HCT116 (cell line): Measurements from ENCODE around the gene EMP1. TPM values are rescaled to one million over a fixed set of nuclear protein-coding genes. Genes with fewer than 3 reads are reported as not detected.

Source experiments
- ATAC-seq: fragments of 200-7000 bp; cut with Tn5 transposase; 2 replicates; pipeline ENCODE4 v1.9.1; 2020; ENCODE audit warnings: mild to moderate bottlenecking, moderate library complexity
- BruUV-seq: library from RNA; stranded (reverse); fragments of 400-500 nt; replicated peaks from 2 replicates; lab custom pipeline; 2021; lab: Mats Ljungman, UMichigan
- CTCF ChIA-PET: fragments of 300-600 bp; sonication (Branson Sonifier 250); formaldehyde crosslinking; loops from one replicate; lab custom pipeline; 2021; ENCODE audit warnings: antibody characterized with exemption; lab: Charles Lee
- POLR2A ChIA-PET: fragments of 300-600, 350-600 bp; sonication (Branson Sonifier 250); formaldehyde crosslinking; loops from one replicate; lab custom pipeline; 2021; ENCODE audit warnings: antibody characterized with exemption; lab: Charles Lee
- RAD21 ChIA-PET, 2 experiments: fragments of 300-600 bp; sonication (Branson Sonifier 250); formaldehyde crosslinking; loops; one replicate each; lab custom pipeline; 2023; ENCODE audit warnings: low total read pairs in 2 of 2; ENCODE audit not compliant: uncharacterized antibody in 2 of 2, unreplicated experiment in 2 of 2, low non-redundant PET in 1 of 2; lab: Charles Lee
- DNase-seq: peaks from one replicate; pipeline ENCODE4 v3.0.0-alpha.2; 2010; ENCODE audit warnings: low read depth, low spot score
- H2AFZ ChIP-seq: fragments of 200-600 bp; shearing (Covaris generic), sonication (generic); 2 replicates; pipeline ENCODE4 v1.6.1; 2017; ENCODE audit warnings: low read depth, mixed run types, mixed read lengths, antibody characterized with exemption, low read length; ENCODE audit not compliant: poor library complexity, severe bottlenecking
- H3K27ac ChIP-seq: 2 replicates; pipeline ENCODE4 v1.5.1; 2012; ENCODE audit warnings: low read depth, low read length
- H3K27me3 ChIP-seq: fragments of 200-600 bp; sonication (generic); 2 replicates; pipeline ENCODE4 v1.6.1; 2016; ENCODE audit warnings: mixed run types, low read length, mixed read lengths; ENCODE audit not compliant: insufficient read depth
- H3K36me3 ChIP-seq, 2 experiments: fragments of 200-500 bp in 1 of 2; fragments of 200-600 bp in 1 of 2; sonication (Bioruptor generic) in 1 of 2; sonication (generic) in 1 of 2; 2 replicates each; pipeline versions ENCODE4 v1.5.1 to v1.6.1; 2014 to 2016; ENCODE audit warnings: low read length in 2 of 2, inconsistent platforms in 1 of 2, mixed read lengths in 1 of 2, mixed run types in 1 of 2; ENCODE audit not compliant: insufficient read depth in 2 of 2, control insufficient read depth in 1 of 2
- H3K4me1 ChIP-seq, 2 experiments: fragments of 200-600 bp in 1 of 2; sonication (generic) in 1 of 2; 2 replicates each; pipeline versions ENCODE4 v1.5.1 to v1.6.1; 2012 to 2017; ENCODE audit warnings: low read length in 2 of 2, inconsistent platforms in 1 of 2, mild to moderate bottlenecking in 1 of 2, mixed read lengths in 1 of 2, mixed run types in 1 of 2, moderate library complexity in 1 of 2; ENCODE audit not compliant: insufficient read depth in 2 of 2, control insufficient read depth in 1 of 2
- H3K4me2 ChIP-seq: fragments of 200-600 bp; sonication (generic); 2 replicates; pipeline ENCODE4 v1.6.1; 2017; ENCODE audit warnings: mixed run types, low read length, mixed read lengths
- H3K4me3 ChIP-seq, 2 experiments: fragments of 200-600 bp in 1 of 2; sonication (generic) in 1 of 2; replicated peaks in 1 of 2; 2 replicates each; pipeline ENCODE4 v1.5.1; 2011 to 2016; ENCODE audit warnings: low read length in 2 of 2, control low read depth in 1 of 2, low read depth in 1 of 2, mild to moderate bottlenecking in 1 of 2, mixed read lengths in 1 of 2, mixed run types in 1 of 2
- H3K79me2 ChIP-seq: fragments of 200-600 bp; sonication (generic); 2 replicates; pipeline ENCODE4 v1.6.1; 2017; ENCODE audit warnings: mild to moderate bottlenecking, mixed run types, low read length, moderate library complexity, mixed read lengths; ENCODE audit not compliant: insufficient read depth
- H3K9ac ChIP-seq: fragments of 200-600 bp; sonication (generic); 2 replicates; pipeline ENCODE4 v1.6.1; 2016; ENCODE audit warnings: low read length, mixed read lengths
- H3K9me2 ChIP-seq: fragments of 200-600 bp; sonication (generic), shearing (Covaris generic); 2 replicates; pipeline ENCODE4 v1.6.1; 2017; ENCODE audit warnings: mixed run types, mild to moderate bottlenecking, moderate library complexity; ENCODE audit not compliant: insufficient read depth
- H3K9me3 ChIP-seq, 2 experiments: fragments of 200-500 bp in 1 of 2; fragments of 200-600 bp in 1 of 2; sonication (Bioruptor generic) in 1 of 2; sonication (generic) in 1 of 2; 2 replicates each; pipeline ENCODE4 v1.6.1; 2014 to 2017; ENCODE audit warnings: low read length in 2 of 2, mixed read lengths in 2 of 2, inconsistent platforms in 1 of 2, low read depth in 1 of 2, mild to moderate bottlenecking in 1 of 2, mixed run types in 1 of 2, moderate library complexity in 1 of 2; ENCODE audit not compliant: control insufficient read depth in 1 of 2, insufficient read depth in 1 of 2
- H4K20me1 ChIP-seq: fragments of 200-600 bp; sonication (generic), shearing (Covaris generic); 2 replicates; pipeline ENCODE4 v1.6.1; 2017; ENCODE audit warnings: mixed run types, mild to moderate bottlenecking, moderate library complexity; ENCODE audit not compliant: insufficient read depth
- ATF3 ChIP-seq: IDR thresholded peaks from 2 replicates; pipeline ENCODE4 v1.6.1; 2012
- CBX3 ChIP-seq: IDR thresholded peaks from 2 replicates; pipeline ENCODE4 v1.6.1; 2012; ENCODE audit warnings: low read depth
- CEBPB ChIP-seq: IDR thresholded peaks from 2 replicates; pipeline ENCODE4 v1.6.1; 2012; ENCODE audit warnings: low read depth
- CTCF ChIP-seq, 3 experiments: fragments of 200-600 bp in 1 of 3; sonication (generic) in 1 of 3; IDR thresholded peaks in 2 of 3; conservative IDR thresholded peaks in 1 of 3; 2 replicates each; pipeline ENCODE4 v1.5.1; 2012 to 2017; ENCODE audit warnings: low read depth in 2 of 3, low read length in 2 of 3, antibody characterized with exemption in 1 of 3, borderline replicate concordance in 1 of 3, control low read depth in 1 of 3, mild to moderate bottlenecking in 1 of 3, mixed read lengths in 1 of 3, mixed run types in 1 of 3, moderate library complexity in 1 of 3; ENCODE audit not compliant: insufficient read depth in 1 of 3
- EGR1 ChIP-seq: IDR thresholded peaks from 2 replicates; pipeline ENCODE4 v1.6.1; 2012; ENCODE audit warnings: low read depth
- EZH2phosphoT487 ChIP-seq: fragments of 200-600 bp; IDR thresholded peaks from 2 replicates; pipeline ENCODE4 v1.6.1; 2018; ENCODE audit warnings: antibody characterized with exemption, borderline replicate concordance
- POLR2A ChIP-seq: IDR thresholded peaks from 2 replicates; pipeline ENCODE4 v1.7.0; 2011; ENCODE audit warnings: borderline replicate concordance; ENCODE audit not compliant: insufficient read depth, insufficient read length; ENCODE audit errors: extremely low read depth
- POLR2AphosphoS5 ChIP-seq: IDR thresholded peaks from 2 replicates; pipeline ENCODE4 v1.6.1; 2011; ENCODE audit warnings: mild to moderate bottlenecking, low read depth, low read length, moderate library complexity
- RAD21 ChIP-seq: IDR thresholded peaks from 2 replicates; pipeline ENCODE4 v1.6.1; 2012; ENCODE audit warnings: low read depth, mild to moderate bottlenecking
- REST ChIP-seq: IDR thresholded peaks from 2 replicates; pipeline ENCODE4 v1.6.1; 2012; ENCODE audit warnings: low read depth
- SIN3A ChIP-seq: IDR thresholded peaks from 2 replicates; pipeline ENCODE4 v1.6.1; 2012; ENCODE audit warnings: low read depth
- SRF ChIP-seq: IDR thresholded peaks from 2 replicates; pipeline ENCODE4 v1.6.1; 2012; ENCODE audit warnings: low read depth
- ZFX ChIP-seq: fragments of 450-650 bp; IDR thresholded peaks from 2 replicates; pipeline ENCODE4 v1.6.1; 2017
- ZNF274 ChIP-seq: fragments of 200-500 bp; sonication (Bioruptor generic); IDR thresholded peaks from 2 replicates; pipeline ENCODE4 v1.6.1; 2014; ENCODE audit warnings: mild to moderate bottlenecking, low read depth, low read length, inconsistent platforms
- intact Hi-C: fragments of 100-400 bp; cut with micrococcal nuclease; formaldehyde crosslinking; loops from 2 replicates; pipeline ENCODE4 v1.10.0; 2022
- total RNA-seq: library from RNA; stranded (reverse); gene quantifications from one replicate; pipeline ENCODE4 v1.2.1, GENCODE V29; 2021; ENCODE audit not compliant: unreplicated experiment
- TF ChIP-seq, protein P1 (sequence below): IDR thresholded peaks from 2 replicates; pipeline ENCODE4 v1.6.1; 2011; ENCODE audit warnings: mild to moderate bottlenecking, low read length, moderate library complexity; ENCODE audit not compliant: insufficient replicate concordance; ENCODE audit errors: extremely low read depth

The EMP1 gene
- total RNA-seq, 1 experiment from 2014 or later = 110 TPM

- H3K9ac ChIP-seq = no peak overlapping the region
- H3K27me3 ChIP-seq = no peaks in the 10 kb centered on the region
- no peaks in the 10 kb centered on the region for H3K79me2 ChIP-seq
- RAD21 ChIA-PET = no interaction called here
- DNase-seq (no peak), ATAC-seq (no peak)
- intact Hi-C loops = no loop called here
- POLR2A ChIA-PET = interaction anchor here (0.8 to 1.1 kb wide), 2 partner anchors 30 to 32 kb away, joined by 3 to 4 read pairs; partner anchors contain the start of gene EMP1
- H3K27ac ChIP-seq = no peak overlapping the region
- TF ChIP-seq REST = no peak
- no peak for TF ChIP-seq CTCF (IDR thresholded peaks at IDR 0.05 in 2 of 3, conservative IDR thresholded peaks at IDR 0.05 in 1 of 3; ENCODE audit: borderline replicate concordance in 1 of 3, insufficient read depth in 1 of 3, low read depth in 2 of 3, low read length in 2 of 3)
- no peak for TF ChIP-seq POLR2AphosphoS5
- no peak for TF ChIP-seq SRF
- TF ChIP-seq EZH2phosphoT487 = no peak
- no peak for TF ChIP-seq POLR2A
- TF ChIP-seq ATF3 = no peak
- TF ChIP-seq, protein P1, sequence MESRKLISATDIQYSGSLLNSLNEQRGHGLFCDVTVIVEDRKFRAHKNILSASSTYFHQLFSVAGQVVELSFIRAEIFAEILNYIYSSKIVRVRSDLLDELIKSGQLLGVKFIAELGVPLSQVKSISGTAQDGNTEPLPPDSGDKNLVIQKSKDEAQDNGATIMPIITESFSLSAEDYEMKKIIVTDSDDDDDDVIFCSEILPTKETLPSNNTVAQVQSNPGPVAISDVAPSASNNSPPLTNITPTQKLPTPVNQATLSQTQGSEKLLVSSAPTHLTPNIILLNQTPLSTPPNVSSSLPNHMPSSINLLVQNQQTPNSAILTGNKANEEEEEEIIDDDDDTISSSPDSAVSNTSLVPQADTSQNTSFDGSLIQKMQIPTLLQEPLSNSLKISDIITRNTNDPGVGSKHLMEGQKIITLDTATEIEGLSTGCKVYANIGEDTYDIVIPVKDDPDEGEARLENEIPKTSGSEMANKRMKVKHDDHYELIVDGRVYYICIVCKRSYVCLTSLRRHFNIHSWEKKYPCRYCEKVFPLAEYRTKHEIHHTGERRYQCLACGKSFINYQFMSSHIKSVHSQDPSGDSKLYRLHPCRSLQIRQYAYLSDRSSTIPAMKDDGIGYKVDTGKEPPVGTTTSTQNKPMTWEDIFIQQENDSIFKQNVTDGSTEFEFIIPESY = no peak
- no peak for TF ChIP-seq CBX3
- TF ChIP-seq SIN3A = no peak
- TF ChIP-seq RAD21 = no peak
- TF ChIP-seq ZFX = no peak
- TF ChIP-seq EGR1 = no peak
- no peak for TF ChIP-seq CEBPB
- no peak for TF ChIP-seq ZNF274
- no peak overlapping the region for H3K4me2 ChIP-seq
- no peaks in the 10 kb centered on the region for H3K36me3 ChIP-seq
- H2AFZ ChIP-seq = no peak overlapping the region
- CTCF ChIA-PET = no interaction called here
- no peaks in the 10 kb centered on the region for H4K20me1 ChIP-seq
- peaks cover 23 to 49% of the 10 kb centered on the region in 2 experiments for H3K4me1 ChIP-seq
- no TSS peak for BruUV-seq
- no peaks in the 10 kb centered on the region for H3K9me2 ChIP-seq
- H3K4me3 ChIP-seq = no peak overlapping the region
- no peaks in the 10 kb centered on the region for H3K9me3 ChIP-seq
Observed at GRCh38 chr12:13163868-13164635, 32.5 kb upstream of the EMP1 start.
